GM19023 (cell line): Measurements from ENCODE around the gene ACTL6A.

Experiments used
- ATAC-seq: cut with Tn5 transposase; IDR thresholded peaks from one replicate; pipeline ENCODE4 v1.9.1; 2021; ENCODE audit warnings: mild to moderate bottlenecking, moderate library complexity; ENCODE audit not compliant: unreplicated experiment

The ACTL6A gene

GRCh38 chr3:179589143-179589542 lies 26.4 kb downstream of the ACTL6A start:
- no peak for ATAC-seq

GRCh38 chr3:179590669-179591068 lies 27.9 kb downstream of the ACTL6A start:
- no peak for ATAC-seq

- ATAC-seq: no peak
Observed at GRCh38 chr3:179591313-179591712, 28.6 kb downstream of the ACTL6A start.

GRCh38 chr3:179599531-179599930 lies 36.8 kb downstream of the ACTL6A start:
- ATAC-seq: no peak

- ATAC-seq: no peak
Observed at GRCh38 chr3:179603321-179603720, 40.6 kb downstream of the ACTL6A start.

- ATAC-seq: no peak
Observed at GRCh38 chr3:179603831-179604230, 41.1 kb downstream of the ACTL6A start.

- ATAC-seq: peak; percentile 99
Observed at GRCh38 chr3:179604321-179605078, 41.8 kb downstream of the ACTL6A start, which contains the start of the genes MRPL47 and NDUFB5. MRPL47 (minus strand) TSS chr3:179604638; CDS start chr3:179604624, 14 bp downstream. NDUFB5 (plus strand) TSS chr3:179604794; CDS start chr3:179604816, 22 bp downstream.

- ATAC-seq: no peak
Observed at GRCh38 chr3:179606534-179607085, 43.9 kb downstream of the ACTL6A start.

- ATAC-seq: peak; percentile 33
Observed at GRCh38 chr3:179608931-179609720, 46.4 kb downstream of the ACTL6A start.

- no peak for ATAC-seq
Observed at GRCh38 chr3:179610066-179610465, 47.3 kb downstream of the ACTL6A start.

- ATAC-seq: no peak
Observed at GRCh38 chr3:179613807-179614206, 51.1 kb downstream of the ACTL6A start.

- ATAC-seq: no peak
Observed at GRCh38 chr3:179615458-179616173, 52.9 kb downstream of the ACTL6A start.

- no peak for ATAC-seq
Observed at GRCh38 chr3:179622023-179622422, 59.3 kb downstream of the ACTL6A start.

- no peak for ATAC-seq
Observed at GRCh38 chr3:179624451-179624850, 61.7 kb downstream of the ACTL6A start.

GRCh38 chr3:179630753-179631451 lies 68.2 kb downstream of the ACTL6A start:
- no peak for ATAC-seq
